Measurements from ENCODE around the gene GPA33. TPM values are rescaled to one million over a fixed set of nuclear protein-coding genes. Genes with fewer than 3 reads are reported as not detected.

GPA33 gene
- total and polyA plus RNA-seq, 10 of the 15 experiments (the other 5 are each of a cell fraction or from before 2014, with no cell fraction given) = 0.09 to 0.27 (median 0.21) TPM; not detected in 1

GRCh38 chr1:167105271-167106118 lies 15.3 kb upstream of the GPA33 start (continued):
- no peak for TF ChIP-seq SMARCA5 (IDR thresholded peaks at IDR 0.05)
- no peak for TF ChIP-seq ZNF384 (IDR thresholded peaks at IDR 0.05; ENCODE audit: borderline replicate concordance, low read depth, low read length)
- no peak for TF ChIP-seq SIN3A (IDR thresholded peaks at IDR 0.05; ENCODE audit: low read depth, low read length)
- TF ChIP-seq LARP7 (IDR thresholded peaks at IDR 0.05) = no peak
- no peak for TF ChIP-seq SMAD5 (IDR thresholded peaks at IDR 0.05; ENCODE audit: low read depth)
- TF ChIP-seq MLLT1 (IDR thresholded peaks at IDR 0.05) = no peak
- peak; percentile 4; the same call in 1 of the 2 replicates for TF ChIP-seq SPI1 (IDR thresholded peaks at IDR 0.05; ENCODE audit: borderline replicate concordance, insufficient read depth, low read depth, low read length)
- no peak for TF ChIP-seq NFIC (IDR thresholded peaks at IDR 0.05; ENCODE audit: low read depth, low read length)
- TF ChIP-seq CBX5 (IDR thresholded peaks at IDR 0.05; ENCODE audit: low read depth) = no peak
- TF ChIP-seq TCF7 (IDR thresholded peaks at IDR 0.05; ENCODE audit: borderline replicate concordance) = no peak
- TF ChIP-seq SUZ12 (IDR thresholded peaks at IDR 0.05; ENCODE audit: unreplicated experiment) = no peak
- no peak for TF ChIP-seq SIX5 (IDR thresholded peaks at IDR 0.05; ENCODE audit: low read depth, low read length, severe bottlenecking)
- TF ChIP-seq TCF12 (IDR thresholded peaks at IDR 0.05; ENCODE audit: low read depth, low read length) = no peak
